GM12878 (cell line): ENCODE results near the gene LMBRD1. TPM values are rescaled to one million over a fixed set of nuclear protein-coding genes. Genes with fewer than 3 reads are reported as not detected.
A peak's percentile ranks its signal among the peaks of the same experiment; 100 is the strongest.

Experiments
- BACH1 ChIP-seq: fragments of 450-650 bp; IDR thresholded peaks from 2 replicates; pipeline ENCODE4 v1.6.1; 2017; ENCODE audit warnings: mild to moderate bottlenecking, borderline replicate concordance
- CHD2 ChIP-seq: IDR thresholded peaks from 2 replicates; pipeline ENCODE4 v1.6.1; 2011; ENCODE audit warnings: low read depth, low read length, improper control_type of control experiment, borderline replicate concordance
- EED ChIP-seq: sonication (generic); IDR thresholded peaks from 2 replicates; pipeline ENCODE4 v1.6.1; 2016; ENCODE audit warnings: antibody characterized with exemption, low read depth
- FOXK2 ChIP-seq: fragments of 450-650 bp; IDR thresholded peaks from 2 replicates; pipeline ENCODE4 v1.6.1; 2017; ENCODE audit warnings: mild to moderate bottlenecking, moderate library complexity
- IKZF1 ChIP-seq: fragments of 450-650 bp; conservative IDR thresholded peaks from 2 replicates; pipeline ENCODE4 v1.6.1; 2017; ENCODE audit warnings: antibody characterized with exemption, mild to moderate bottlenecking
- IKZF2 ChIP-seq, 2 experiments: fragments of 450-650 bp; IDR thresholded peaks; 2 replicates each; pipeline ENCODE4 v1.6.1; 2017; ENCODE audit warnings: mild to moderate bottlenecking in 2 of 2, moderate library complexity in 2 of 2
- JUNB ChIP-seq: IDR thresholded peaks from 2 replicates; pipeline ENCODE4 v1.6.1; 2016; ENCODE audit warnings: antibody characterized with exemption, mild to moderate bottlenecking
- MTA3 ChIP-seq: IDR thresholded peaks from 2 replicates; pipeline ENCODE4 v1.6.1; 2012; ENCODE audit warnings: low read length, inconsistent platforms, borderline replicate concordance
- RAD21 ChIP-seq: IDR thresholded peaks from 2 replicates; pipeline ENCODE4 v1.6.1; 2011; ENCODE audit warnings: mild to moderate bottlenecking, low read depth, low read length, moderate library complexity; ENCODE audit not compliant: insufficient read depth
- SIN3A ChIP-seq: IDR thresholded peaks from 2 replicates; pipeline ENCODE4 v1.6.1; 2012; ENCODE audit warnings: low read depth, low read length, improper control_type of control experiment
- SMARCA5 ChIP-seq: fragments of 450-650 bp; IDR thresholded peaks from 2 replicates; pipeline ENCODE4 v1.6.1; 2017; ENCODE audit warnings: mild to moderate bottlenecking
- STAT3 ChIP-seq: IDR thresholded peaks from 2 replicates; pipeline ENCODE4 v1.6.1; 2011; ENCODE audit warnings: low read depth, low read length, improper control_type of control experiment
- TCF3 ChIP-seq: IDR thresholded peaks from 2 replicates; pipeline ENCODE4 v1.6.1; 2012; ENCODE audit warnings: low read depth, mild to moderate bottlenecking, low read length, borderline replicate concordance; ENCODE audit not compliant: insufficient read depth
- ZNF207 ChIP-seq: fragments of 450-650 bp; IDR thresholded peaks from 2 replicates; pipeline ENCODE4 v1.6.1; 2014; ENCODE audit warnings: antibody characterized with exemption, mild to moderate bottlenecking, borderline replicate concordance
- ZNF217 ChIP-seq: fragments of 450-650 bp; IDR thresholded peaks from 2 replicates; pipeline ENCODE4 v1.6.1; 2017; ENCODE audit warnings: antibody characterized with exemption, mild to moderate bottlenecking
- polyA plus RNA-seq, 11 experiments: library from polyadenylated mRNA; depleted of rRNA in 4 of 11; unstranded in 6 of 11; stranded (reverse) in 5 of 11; fragments of >200 nt; fragmentation: Nextera tagmentation in 4 of 11; fragmentation: Illumina TruSeq in 1 of 11; extraction: Ambion mirVana in 4 of 11; extraction: Trizol in 1 of 11; gene quantifications; 1 replicate in 1 of 11; 2 replicates in 10 of 11; pipeline versions ENCODE4 v1.2.1 to v1.2.3, GENCODE V29; 2011 to 2016; ENCODE audit warnings: inconsistent platforms in 2 of 11, missing spikeins in 2 of 11, low read depth in 1 of 11
- total RNA-seq, 4 experiments: library from RNA; depleted of rRNA in 3 of 4; stranded (reverse); fragments of >200 nt in 3 of 4; fragmentation: Illumina TruSeq in 1 of 4; extraction: Trizol in 1 of 4; gene quantifications; 2 replicates each; pipeline versions ENCODE4 v1.2.1 to v1.2.3, GENCODE V29; 2013 to 2021
- TF ChIP-seq, protein P1 (sequence below): fragments of 450-650 bp; IDR thresholded peaks from 2 replicates; pipeline ENCODE4 v1.6.1; 2017; ENCODE audit warnings: mild to moderate bottlenecking, moderate library complexity
- TF ChIP-seq, protein P2 (sequence below): IDR thresholded peaks from 2 replicates; pipeline ENCODE4 v1.6.1; 2011; ENCODE audit warnings: low read depth, low read length, improper control_type of control experiment, borderline replicate concordance
- TF ChIP-seq, protein P3 (sequence below): IDR thresholded peaks from 2 replicates; pipeline ENCODE4 v1.6.1; 2012; ENCODE audit warnings: low read depth, low read length, improper control_type of control experiment

The LMBRD1 gene
- total and polyA plus RNA-seq, 10 of the 15 experiments (the other 5 are each of a cell fraction or from before 2014, with no cell fraction given), result 20.0 to 82.1 (median 27.2) TPM

DNA sequence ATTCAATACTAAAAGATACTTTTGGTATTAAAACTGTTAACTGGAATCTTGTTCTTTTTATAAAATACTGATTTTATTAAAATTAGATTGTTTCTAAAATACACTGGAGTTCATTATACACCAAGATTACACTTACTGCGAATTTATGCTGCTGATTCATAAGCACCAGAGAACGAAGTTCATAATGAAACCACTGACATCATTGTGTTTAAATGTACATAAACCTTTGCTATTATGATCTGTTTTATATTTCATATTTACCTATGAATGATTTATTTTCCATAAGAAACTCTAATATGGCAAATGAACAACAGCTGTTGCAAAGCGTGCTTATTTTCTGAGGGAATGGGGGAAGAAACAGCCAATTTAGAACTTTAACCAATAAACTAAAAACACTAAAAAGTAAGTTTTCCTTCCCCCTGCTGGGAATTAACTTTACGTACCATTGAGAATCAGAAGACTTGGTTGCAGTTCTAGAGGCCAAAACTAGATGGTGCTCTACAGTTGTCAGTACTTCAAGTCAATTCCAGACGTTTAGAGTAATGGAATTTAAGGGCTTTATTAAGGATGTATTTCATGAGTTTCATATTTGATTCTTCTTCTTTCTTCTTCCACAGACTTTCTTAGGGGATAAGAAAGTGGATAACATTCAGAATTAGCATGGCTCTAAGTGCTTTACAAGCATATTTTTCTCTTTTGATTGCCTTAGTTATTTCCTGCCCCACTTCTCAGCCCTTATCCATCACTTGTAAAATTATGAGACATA lies 38.8 kb upstream of the LMBRD1 start (continued):
- TF ChIP-seq, protein P1, sequence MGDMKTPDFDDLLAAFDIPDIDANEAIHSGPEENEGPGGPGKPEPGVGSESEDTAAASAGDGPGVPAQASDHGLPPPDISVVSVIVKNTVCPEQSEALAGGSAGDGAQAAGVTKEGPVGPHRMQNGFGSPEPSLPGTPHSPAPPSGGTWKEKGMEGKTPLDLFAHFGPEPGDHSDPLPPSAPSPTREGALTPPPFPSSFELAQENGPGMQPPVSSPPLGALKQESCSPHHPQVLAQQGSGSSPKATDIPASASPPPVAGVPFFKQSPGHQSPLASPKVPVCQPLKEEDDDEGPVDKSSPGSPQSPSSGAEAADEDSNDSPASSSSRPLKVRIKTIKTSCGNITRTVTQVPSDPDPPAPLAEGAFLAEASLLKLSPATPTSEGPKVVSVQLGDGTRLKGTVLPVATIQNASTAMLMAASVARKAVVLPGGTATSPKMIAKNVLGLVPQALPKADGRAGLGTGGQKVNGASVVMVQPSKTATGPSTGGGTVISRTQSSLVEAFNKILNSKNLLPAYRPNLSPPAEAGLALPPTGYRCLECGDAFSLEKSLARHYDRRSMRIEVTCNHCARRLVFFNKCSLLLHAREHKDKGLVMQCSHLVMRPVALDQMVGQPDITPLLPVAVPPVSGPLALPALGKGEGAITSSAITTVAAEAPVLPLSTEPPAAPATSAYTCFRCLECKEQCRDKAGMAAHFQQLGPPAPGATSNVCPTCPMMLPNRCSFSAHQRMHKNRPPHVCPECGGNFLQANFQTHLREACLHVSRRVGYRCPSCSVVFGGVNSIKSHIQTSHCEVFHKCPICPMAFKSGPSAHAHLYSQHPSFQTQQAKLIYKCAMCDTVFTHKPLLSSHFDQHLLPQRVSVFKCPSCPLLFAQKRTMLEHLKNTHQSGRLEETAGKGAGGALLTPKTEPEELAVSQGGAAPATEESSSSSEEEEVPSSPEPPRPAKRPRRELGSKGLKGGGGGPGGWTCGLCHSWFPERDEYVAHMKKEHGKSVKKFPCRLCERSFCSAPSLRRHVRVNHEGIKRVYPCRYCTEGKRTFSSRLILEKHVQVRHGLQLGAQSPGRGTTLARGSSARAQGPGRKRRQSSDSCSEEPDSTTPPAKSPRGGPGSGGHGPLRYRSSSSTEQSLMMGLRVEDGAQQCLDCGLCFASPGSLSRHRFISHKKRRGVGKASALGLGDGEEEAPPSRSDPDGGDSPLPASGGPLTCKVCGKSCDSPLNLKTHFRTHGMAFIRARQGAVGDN, result no peak
- TF ChIP-seq ZNF207, result no peak
- peak; percentile 89 for TF ChIP-seq RAD21
- TF ChIP-seq, protein P2, sequence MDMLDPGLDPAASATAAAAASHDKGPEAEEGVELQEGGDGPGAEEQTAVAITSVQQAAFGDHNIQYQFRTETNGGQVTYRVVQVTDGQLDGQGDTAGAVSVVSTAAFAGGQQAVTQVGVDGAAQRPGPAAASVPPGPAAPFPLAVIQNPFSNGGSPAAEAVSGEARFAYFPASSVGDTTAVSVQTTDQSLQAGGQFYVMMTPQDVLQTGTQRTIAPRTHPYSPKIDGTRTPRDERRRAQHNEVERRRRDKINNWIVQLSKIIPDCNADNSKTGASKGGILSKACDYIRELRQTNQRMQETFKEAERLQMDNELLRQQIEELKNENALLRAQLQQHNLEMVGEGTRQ, result no peak
- TF ChIP-seq EED, result no peak
- no peak for TF ChIP-seq SIN3A
- TF ChIP-seq IKZF1, result peak; percentile 44; the same call in 1 of the 2 replicates
- no peak for TF ChIP-seq ZNF217
- TF ChIP-seq JUNB, result peak; percentile 93
- no peak for TF ChIP-seq TCF3
- TF ChIP-seq CHD2, result no peak
- TF ChIP-seq SMARCA5, result no peak
- TF ChIP-seq BACH1, result no peak
- TF ChIP-seq STAT3, result no peak
- TF ChIP-seq FOXK2, result no peak
- TF ChIP-seq IKZF2 (IDR thresholded peaks at IDR 0.05), result peak; percentile 49 to 50; a peak in 3 of 4 replicates
- TF ChIP-seq MTA3, result no peak
- TF ChIP-seq, protein P3, sequence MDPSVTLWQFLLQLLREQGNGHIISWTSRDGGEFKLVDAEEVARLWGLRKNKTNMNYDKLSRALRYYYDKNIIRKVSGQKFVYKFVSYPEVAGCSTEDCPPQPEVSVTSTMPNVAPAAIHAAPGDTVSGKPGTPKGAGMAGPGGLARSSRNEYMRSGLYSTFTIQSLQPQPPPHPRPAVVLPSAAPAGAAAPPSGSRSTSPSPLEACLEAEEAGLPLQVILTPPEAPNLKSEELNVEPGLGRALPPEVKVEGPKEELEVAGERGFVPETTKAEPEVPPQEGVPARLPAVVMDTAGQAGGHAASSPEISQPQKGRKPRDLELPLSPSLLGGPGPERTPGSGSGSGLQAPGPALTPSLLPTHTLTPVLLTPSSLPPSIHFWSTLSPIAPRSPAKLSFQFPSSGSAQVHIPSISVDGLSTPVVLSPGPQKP, result no peak
